ENCODE results near the gene NPAS1. TPM values are rescaled to one million over a fixed set of nuclear protein-coding genes. Genes with fewer than 3 reads are reported as not detected.

Gene NPAS1
- total and polyA plus RNA-seq, 2 of the 13 experiments (the other 11 are each of a cell fraction or from before 2014, with no cell fraction given): 0.35 to 2.9 TPM

DNA sequence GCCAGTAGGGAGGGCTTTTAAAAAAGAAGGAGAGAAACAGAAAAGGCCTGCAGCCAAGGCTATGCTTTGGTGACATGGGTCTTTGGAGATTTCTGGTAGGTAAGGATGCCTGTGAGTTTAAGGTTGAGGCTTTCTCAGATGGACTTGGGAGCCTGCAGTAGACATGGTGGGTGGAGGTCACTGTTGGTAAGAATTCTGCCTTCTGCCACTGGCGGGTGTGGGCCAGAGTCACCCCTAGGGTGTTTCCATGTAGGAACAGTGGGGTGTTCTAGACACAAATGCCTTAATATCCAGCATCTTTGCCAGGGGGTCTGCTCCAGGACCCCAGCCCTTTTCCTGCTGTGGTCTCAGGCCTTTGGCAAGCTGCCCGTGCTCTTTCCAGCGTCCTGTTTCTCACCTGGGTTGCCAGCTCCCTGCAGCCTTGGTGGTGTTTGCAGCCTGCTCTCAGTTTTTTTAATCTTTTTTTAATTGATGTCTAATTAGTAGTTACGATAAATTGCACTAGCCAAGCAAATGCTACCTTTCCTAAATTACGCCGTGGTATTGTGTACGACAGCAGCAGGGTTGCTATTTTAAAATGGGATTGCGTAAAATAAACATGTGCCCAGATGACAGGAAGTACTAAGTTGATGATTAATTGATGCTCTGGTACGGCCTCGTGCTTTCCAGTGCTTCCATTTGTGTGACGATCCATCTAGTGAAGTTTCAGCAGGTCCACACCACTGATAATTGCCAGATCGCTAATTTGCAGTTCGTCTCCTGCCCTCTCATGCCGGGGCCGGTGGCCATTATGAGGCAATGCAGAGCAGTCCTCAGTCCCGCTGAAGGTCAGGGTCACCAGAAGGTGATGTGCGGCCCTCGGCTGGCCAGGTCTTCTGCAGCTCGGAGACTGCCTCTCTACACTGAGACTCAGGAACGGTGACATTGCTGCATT, 35.3 kb upstream of the NPAS1 start (continued):
- TF ChIP-seq, protein P1, sequence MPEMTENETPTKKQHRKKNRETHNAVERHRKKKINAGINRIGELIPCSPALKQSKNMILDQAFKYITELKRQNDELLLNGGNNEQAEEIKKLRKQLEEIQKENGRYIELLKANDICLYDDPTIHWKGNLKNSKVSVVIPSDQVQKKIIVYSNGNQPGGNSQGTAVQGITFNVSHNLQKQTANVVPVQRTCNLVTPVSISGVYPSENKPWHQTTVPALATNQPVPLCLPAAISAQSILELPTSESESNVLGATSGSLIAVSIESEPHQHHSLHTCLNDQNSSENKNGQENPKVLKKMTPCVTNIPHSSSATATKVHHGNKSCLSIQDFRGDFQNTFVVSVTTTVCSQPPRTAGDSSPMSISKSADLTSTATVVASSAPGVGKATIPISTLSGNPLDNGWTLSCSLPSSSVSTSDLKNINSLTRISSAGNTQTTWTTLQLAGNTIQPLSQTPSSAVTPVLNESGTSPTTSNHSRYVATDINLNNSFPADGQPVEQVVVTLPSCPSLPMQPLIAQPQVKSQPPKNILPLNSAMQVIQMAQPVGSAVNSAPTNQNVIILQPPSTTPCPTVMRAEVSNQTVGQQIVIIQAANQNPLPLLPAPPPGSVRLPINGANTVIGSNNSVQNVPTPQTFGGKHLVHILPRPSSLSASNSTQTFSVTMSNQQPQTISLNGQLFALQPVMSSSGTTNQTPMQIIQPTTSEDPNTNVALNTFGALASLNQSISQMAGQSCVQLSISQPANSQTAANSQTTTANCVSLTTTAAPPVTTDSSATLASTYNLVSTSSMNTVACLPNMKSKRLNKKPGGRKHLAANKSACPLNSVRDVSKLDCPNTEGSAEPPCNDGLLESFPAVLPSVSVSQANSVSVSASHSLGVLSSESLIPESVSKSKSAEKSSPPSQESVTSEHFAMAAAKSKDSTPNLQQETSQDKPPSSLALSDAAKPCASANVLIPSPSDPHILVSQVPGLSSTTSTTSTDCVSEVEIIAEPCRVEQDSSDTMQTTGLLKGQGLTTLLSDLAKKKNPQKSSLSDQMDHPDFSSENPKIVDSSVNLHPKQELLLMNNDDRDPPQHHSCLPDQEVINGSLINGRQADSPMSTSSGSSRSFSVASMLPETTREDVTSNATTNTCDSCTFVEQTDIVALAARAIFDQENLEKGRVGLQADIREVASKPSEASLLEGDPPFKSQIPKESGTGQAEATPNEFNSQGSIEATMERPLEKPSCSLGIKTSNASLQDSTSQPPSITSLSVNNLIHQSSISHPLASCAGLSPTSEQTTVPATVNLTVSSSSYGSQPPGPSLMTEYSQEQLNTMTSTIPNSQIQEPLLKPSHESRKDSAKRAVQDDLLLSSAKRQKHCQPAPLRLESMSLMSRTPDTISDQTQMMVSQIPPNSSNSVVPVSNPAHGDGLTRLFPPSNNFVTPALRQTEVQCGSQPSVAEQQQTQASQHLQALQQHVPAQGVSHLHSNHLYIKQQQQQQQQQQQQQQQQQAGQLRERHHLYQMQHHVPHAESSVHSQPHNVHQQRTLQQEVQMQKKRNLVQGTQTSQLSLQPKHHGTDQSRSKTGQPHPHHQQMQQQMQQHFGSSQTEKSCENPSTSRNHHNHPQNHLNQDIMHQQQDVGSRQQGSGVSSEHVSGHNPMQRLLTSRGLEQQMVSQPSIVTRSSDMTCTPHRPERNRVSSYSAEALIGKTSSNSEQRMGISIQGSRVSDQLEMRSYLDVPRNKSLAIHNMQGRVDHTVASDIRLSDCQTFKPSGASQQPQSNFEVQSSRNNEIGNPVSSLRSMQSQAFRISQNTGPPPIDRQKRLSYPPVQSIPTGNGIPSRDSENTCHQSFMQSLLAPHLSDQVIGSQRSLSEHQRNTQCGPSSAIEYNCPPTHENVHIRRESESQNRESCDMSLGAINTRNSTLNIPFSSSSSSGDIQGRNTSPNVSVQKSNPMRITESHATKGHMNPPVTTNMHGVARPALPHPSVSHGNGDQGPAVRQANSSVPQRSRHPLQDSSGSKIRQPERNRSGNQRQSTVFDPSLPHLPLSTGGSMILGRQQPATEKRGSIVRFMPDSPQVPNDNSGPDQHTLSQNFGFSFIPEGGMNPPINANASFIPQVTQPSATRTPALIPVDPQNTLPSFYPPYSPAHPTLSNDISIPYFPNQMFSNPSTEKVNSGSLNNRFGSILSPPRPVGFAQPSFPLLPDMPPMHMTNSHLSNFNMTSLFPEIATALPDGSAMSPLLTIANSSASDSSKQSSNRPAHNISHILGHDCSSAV (CRISPR knock-in tag; IDR thresholded peaks at IDR 0.05; ENCODE audit: borderline replicate concordance): no peak
- TF ChIP-seq ZNF3 (CRISPR knock-in tag; IDR thresholded peaks at IDR 0.05): no peak
- TF ChIP-seq FOXK2 (IDR thresholded peaks at IDR 0.05): peak; percentile 83
- peak; percentile 99 for TF ChIP-seq ETV5 (CRISPR knock-in tag; IDR thresholded peaks at IDR 0.05; ENCODE audit: borderline replicate concordance)
- TF ChIP-seq ZNF101 (CRISPR knock-in tag; IDR thresholded peaks at IDR 0.05; ENCODE audit: borderline replicate concordance, low read depth): no peak
- no peak for TF ChIP-seq BRD4 (CRISPR knock-in tag; IDR thresholded peaks at IDR 0.05)
- no peak for TF ChIP-seq CENPT (CRISPR knock-in tag; IDR thresholded peaks at IDR 0.05; ENCODE audit: low read depth)
- peak; percentile 36; the same call in 1 of the 2 replicates for TF ChIP-seq ZNF256 (CRISPR knock-in tag; conservative IDR thresholded peaks at IDR 0.05)
- no peak for TF ChIP-seq MLLT10 (CRISPR knock-in tag; IDR thresholded peaks at IDR 0.05)
- TF ChIP-seq ZNF329 (CRISPR knock-in tag; IDR thresholded peaks at IDR 0.05; ENCODE audit: low read depth): no peak
- TF ChIP-seq IKZF5 (CRISPR knock-in tag; IDR thresholded peaks at IDR 0.05): peak; percentile 91
- peak; percentile 75; the same call in 1 of the 2 replicates for TF ChIP-seq BRCA1 (CRISPR knock-in tag; IDR thresholded peaks at IDR 0.05)
- TF ChIP-seq MZF1 (CRISPR knock-in tag; IDR thresholded peaks at IDR 0.05; ENCODE audit: borderline replicate concordance): no peak
- TF ChIP-seq HDAC2 (CRISPR knock-in tag; IDR thresholded peaks at IDR 0.05): peak; percentile 89
- peak; percentile 89 for TF ChIP-seq TARDBP (CRISPR knock-in tag; IDR thresholded peaks at IDR 0.05)
- peak; percentile 98 for TF ChIP-seq FOXA3 (CRISPR knock-in tag; IDR thresholded peaks at IDR 0.05)
- TF ChIP-seq, protein P2, sequence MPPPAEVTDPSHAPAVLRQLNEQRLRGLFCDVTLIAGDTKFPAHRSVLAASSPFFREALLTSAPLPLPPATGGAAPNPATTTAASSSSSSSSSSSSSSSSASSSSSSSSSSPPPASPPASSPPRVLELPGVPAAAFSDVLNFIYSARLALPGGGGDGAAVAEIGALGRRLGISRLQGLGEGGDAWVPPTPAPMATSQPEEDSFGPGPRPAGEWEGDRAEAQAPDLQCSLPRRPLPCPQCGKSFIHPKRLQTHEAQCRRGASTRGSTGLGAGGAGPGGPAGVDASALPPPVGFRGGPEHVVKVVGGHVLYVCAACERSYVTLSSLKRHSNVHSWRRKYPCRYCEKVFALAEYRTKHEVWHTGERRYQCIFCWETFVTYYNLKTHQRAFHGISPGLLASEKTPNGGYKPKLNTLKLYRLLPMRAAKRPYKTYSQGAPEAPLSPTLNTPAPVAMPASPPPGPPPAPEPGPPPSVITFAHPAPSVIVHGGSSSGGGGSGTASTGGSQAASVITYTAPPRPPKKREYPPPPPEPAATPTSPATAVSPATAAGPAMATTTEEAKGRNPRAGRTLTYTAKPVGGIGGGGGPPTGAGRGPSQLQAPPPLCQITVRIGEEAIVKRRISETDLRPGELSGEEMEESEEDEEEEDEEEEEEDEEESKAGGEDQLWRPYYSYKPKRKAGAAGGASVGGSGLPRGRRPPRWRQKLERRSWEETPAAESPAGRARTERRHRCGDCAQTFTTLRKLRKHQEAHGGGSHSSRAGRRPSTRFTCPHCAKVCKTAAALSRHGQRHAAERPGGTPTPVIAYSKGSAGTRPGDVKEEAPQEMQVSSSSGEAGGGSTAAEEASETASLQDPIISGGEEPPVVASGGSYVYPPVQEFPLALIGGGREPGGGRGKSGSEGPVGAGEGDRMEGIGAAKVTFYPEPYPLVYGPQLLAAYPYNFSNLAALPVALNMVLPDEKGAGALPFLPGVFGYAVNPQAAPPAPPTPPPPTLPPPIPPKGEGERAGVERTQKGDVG (CRISPR knock-in tag; IDR thresholded peaks at IDR 0.05; ENCODE audit: borderline replicate concordance): peak; percentile 71; the same call in 1 of the 2 replicates
